ENCODE measurements around the gene CDC25B.

- no peak for TF ChIP-seq CTCF (IDR thresholded peaks at IDR 0.05; ENCODE audit: low read depth, low read length)
- no peak for TF ChIP-seq POLR2A (IDR thresholded peaks at IDR 0.05; ENCODE audit: extremely low read depth, insufficient read length)
- TF ChIP-seq MAX (IDR thresholded peaks at IDR 0.05; ENCODE audit: low read depth, low read length): no peak
- TF ChIP-seq MYC (IDR thresholded peaks at IDR 0.05; ENCODE audit: low read depth, low read length): no peak
Measured at GRCh38 chr20:3825526-3825925, 29.4 kb downstream of the CDC25B start.

Measured in NB4 (cell line).